GM12878 (cell line): ENCODE measurements around the gene PXMP4. TPM values are rescaled to one million over a fixed set of nuclear protein-coding genes. Genes with fewer than 3 reads are reported as not detected.

Experiments used
- ATAC-seq: fragments of 200-7000 bp; cut with Tn5 transposase; 3 replicates; pipeline ENCODE4 v1.9.1; 2020; ENCODE audit warnings: mild to moderate bottlenecking, moderate library complexity
- BruUV-seq: library from RNA; stranded (reverse); fragments of 400-500 nt; replicated peaks from 2 replicates; lab custom pipeline; 2021; lab: Mats Ljungman, UMichigan
- CTCF ChIA-PET: fragments of 300-600 bp; sonication (Branson Sonifier 250); formaldehyde crosslinking; extraction: SDS; loops from one replicate; lab custom pipeline; 2021; ENCODE audit warnings: inconsistent platforms; lab: Yijun Ruan, JAX
- POLR2A ChIA-PET: fragments of 350-600 bp; formaldehyde crosslinking; extraction: SDS; loops from one replicate; lab custom pipeline; 2021; ENCODE audit warnings: inconsistent platforms; lab: Charles Lee
- RAD21 ChIA-PET: fragments of 300-600 bp; sonication (Branson Sonifier 250); formaldehyde crosslinking; loops from one replicate; lab custom pipeline; 2023; ENCODE audit warnings: antibody characterized with exemption; ENCODE audit not compliant: unreplicated experiment; lab: Charles Lee
- SMC1A ChIA-PET: fragments of 300-600 bp; sonication (Branson Sonifier 250); formaldehyde crosslinking; loops from one replicate; lab custom pipeline; 2023; ENCODE audit not compliant: unreplicated experiment, uncharacterized antibody; lab: Charles Lee
- DNase-seq: peaks from one replicate; pipeline ENCODE4 v3.0.0-alpha.2; 2011; ENCODE audit warnings: low read depth, low spot score
- FAIRE-seq: peaks from 3 replicates; lab custom pipeline; 2011; peaks lifted over from hg19 to GRCh38; lab: Jason Lieb, UNC
- H2AFZ ChIP-seq: 2 replicates; pipeline ENCODE4 v1.6.0; 2011; ENCODE audit warnings: low read depth, low read length, control low read depth; ENCODE audit not compliant: control insufficient read depth
- H3K27ac ChIP-seq: 2 replicates; pipeline ENCODE4 v1.5.1; 2011; ENCODE audit warnings: control low read depth; ENCODE audit not compliant: control insufficient read depth, insufficient read depth
- H3K27me3 ChIP-seq, 2 experiments: replicated peaks in 1 of 2; 2 replicates each; pipeline versions ENCODE4 v1.6.0 to v1.6.1; 2011; ENCODE audit warnings: low read length in 1 of 2; ENCODE audit not compliant: control insufficient read depth in 2 of 2, insufficient read depth in 2 of 2
- H3K36me3 ChIP-seq, 2 experiments: 2 replicates each; pipeline ENCODE4 v1.5.1; 2011; ENCODE audit warnings: low read length in 1 of 2; ENCODE audit not compliant: control insufficient read depth in 2 of 2, insufficient read depth in 2 of 2
- H3K4me1 ChIP-seq: 2 replicates; pipeline ENCODE4 v1.6.1; 2011; ENCODE audit warnings: mild to moderate bottlenecking, low read length, moderate library complexity, mixed read lengths; ENCODE audit not compliant: control insufficient read depth, insufficient read depth
- H3K4me2 ChIP-seq: 2 replicates; pipeline ENCODE4 v1.6.0; 2011; ENCODE audit warnings: control low read depth; ENCODE audit not compliant: control insufficient read depth, insufficient read depth
- H3K4me3 ChIP-seq: fragments of 200-600 bp; sonication (generic); 2 replicates; pipeline ENCODE4 v1.5.1; 2016
- H3K79me2 ChIP-seq: 2 replicates; pipeline ENCODE4 v1.6.0; 2011; ENCODE audit warnings: low read length; ENCODE audit not compliant: control insufficient read depth, insufficient read depth
- H3K9ac ChIP-seq: 2 replicates; pipeline ENCODE4 v1.8.0; 2011; ENCODE audit warnings: low read length, control low read depth, mixed read lengths; ENCODE audit not compliant: control insufficient read depth, insufficient read depth
- H3K9me3 ChIP-seq: replicated peaks from 3 replicates; pipeline ENCODE4 v1.5.1; 2011; ENCODE audit warnings: mild to moderate bottlenecking, low read length; ENCODE audit not compliant: control insufficient read depth, insufficient read depth
- H4K20me1 ChIP-seq: 2 replicates; pipeline ENCODE4 v1.6.0; 2011; ENCODE audit not compliant: control insufficient read depth, insufficient read depth
- E2F8 ChIP-seq: fragments of 450-650 bp; IDR thresholded peaks from 2 replicates; pipeline ENCODE4 v1.6.1; 2018; ENCODE audit warnings: mild to moderate bottlenecking, low read depth, moderate library complexity; ENCODE audit not compliant: partially characterized antibody
- IRF5 ChIP-seq: fragments of 450-650 bp; IDR thresholded peaks from 2 replicates; pipeline ENCODE4 v1.6.1; 2017; ENCODE audit warnings: borderline replicate concordance
- MEF2A ChIP-seq: IDR thresholded peaks from 2 replicates; pipeline ENCODE4 v1.6.1; 2011; ENCODE audit warnings: low read depth, mild to moderate bottlenecking, low read length, moderate library complexity; ENCODE audit not compliant: insufficient read depth
- PBX3 ChIP-seq: IDR thresholded peaks from 2 replicates; pipeline ENCODE4 v1.6.1; 2011; ENCODE audit warnings: mild to moderate bottlenecking, low read depth, low read length, moderate library complexity; ENCODE audit not compliant: insufficient replicate concordance
- SUZ12 ChIP-seq: fragments of 200-600 bp; sonication (generic); IDR thresholded peaks from one replicate; pipeline ENCODE4 v1.6.1; 2018; ENCODE audit warnings: antibody characterized with exemption, mild to moderate bottlenecking; ENCODE audit not compliant: unreplicated experiment
- WGBS: methylation state at CpG from one replicate; pipeline ENCODE4 v1.1.6; 2016; ENCODE audit warnings: low lambda C conversion rate; ENCODE audit not compliant: insufficient replicate concordance, insufficient coverage; ENCODE audit errors: missing lambda C conversion rate; 5-methylcytosine and 5-hydroxymethylcytosine counted together
- in situ Hi-C: fragments of 300-500 bp; cut with MboI; formaldehyde crosslinking; loops from 9 replicates; pipeline ENCODE4 v1.14.3; 2018; ENCODE audit warnings: mixed read lengths
- intact Hi-C: fragments of 100-400 bp; cut with micrococcal nuclease; formaldehyde crosslinking; loops from one replicate; pipeline ENCODE4 v1.14.2; 2022; ENCODE audit not compliant: unreplicated experiment
- polyA plus RNA-seq, 11 experiments: library from polyadenylated mRNA; depleted of rRNA in 4 of 11; unstranded in 6 of 11; stranded (reverse) in 5 of 11; fragments of >200 nt; fragmentation: Nextera tagmentation in 4 of 11; fragmentation: Illumina TruSeq in 1 of 11; extraction: Ambion mirVana in 4 of 11; extraction: Trizol in 1 of 11; gene quantifications; 1 replicate in 1 of 11; 2 replicates in 10 of 11; pipeline versions ENCODE4 v1.2.1 to v1.2.3, GENCODE V29; 2011 to 2016; ENCODE audit warnings: inconsistent platforms in 2 of 11, missing spikeins in 2 of 11, low read depth in 1 of 11
- total RNA-seq, 4 experiments: library from RNA; depleted of rRNA in 3 of 4; stranded (reverse); fragments of >200 nt in 3 of 4; fragmentation: Illumina TruSeq in 1 of 4; extraction: Trizol in 1 of 4; gene quantifications; 2 replicates each; pipeline versions ENCODE4 v1.2.1 to v1.2.3, GENCODE V29; 2013 to 2021

Gene PXMP4
- total and polyA plus RNA-seq, 10 of the 15 experiments (the other 5 are each of a cell fraction or from before 2014, with no cell fraction given), result 3.6 to 19.2 (median 8.6) TPM

GRCh38 chr20:33724439-33725094 is 4.5 kb upstream of the PXMP4 start:
- H4K20me1 ChIP-seq, result no peaks in the 10 kb centered on the region
- ChIA-PET POLR2A (no interaction called here), SMC1A (interaction anchor here (0.7 kb wide), 1 partner anchor 15 kb away, joined by 3 read pairs; no protein-coding TSS in a partner anchor), RAD21 (no interaction called here), CTCF (interaction anchor here (0.7 to 0.9 kb wide), 2 partner anchors 11 to 285 kb away, joined by 3 read pairs; no protein-coding TSS in a partner anchor)
- peaks cover 4% of the 10 kb centered on the region for H3K4me1 ChIP-seq
- no TSS peak for BruUV-seq
- H3K9ac ChIP-seq, result no peak overlapping the region
- intact Hi-C loops, result no loop called here
- DNase-seq (no peak), ATAC-seq (no peak), FAIRE-seq (no peak)
- H3K9me3 ChIP-seq, result no peaks in the 10 kb centered on the region
- H3K4me2 ChIP-seq, result no peak overlapping the region
- H3K36me3 ChIP-seq, result no peaks in the 10 kb centered on the region
- in situ Hi-C loops, result no loop called here
- H3K4me3 ChIP-seq, result no peak overlapping the region
- no peaks in the 10 kb centered on the region for H3K27me3 ChIP-seq
- peaks cover 4% of the 10 kb centered on the region for H3K79me2 ChIP-seq
- no peak overlapping the region for H2AFZ ChIP-seq
- no peak for TF ChIP-seq IRF5
- TF ChIP-seq E2F8, result no peak
- TF ChIP-seq SUZ12, result no peak
- no peak for TF ChIP-seq PBX3
- no peak for TF ChIP-seq MEF2A
- no peak overlapping the region for H3K27ac ChIP-seq
- 74% methylated on average over 14 of the region's 14 CpGs for WGBS
